DOHH2 (cell line): Measurements from ENCODE around the gene CMTM3.

Experiments used
- H3F3A ChIP-seq: fragments of 200-600 bp; sonication (generic), shearing (Covaris generic); 2 replicates; pipeline ENCODE4 v1.6.0; 2016; ENCODE audit warnings: antibody characterized with exemption, mild to moderate bottlenecking; ENCODE audit not compliant: control insufficient read depth, insufficient read depth
- H3K27ac ChIP-seq: fragments of 200-600 bp; sonication (generic); 2 replicates; pipeline ENCODE4 v1.5.1; 2014; ENCODE audit warnings: low read depth, mild to moderate bottlenecking, low read length, moderate library complexity
- H3K27me3 ChIP-seq: fragments of 200-600 bp; sonication (generic); 2 replicates; pipeline ENCODE4 v1.6.1; 2014; ENCODE audit warnings: mild to moderate bottlenecking, low read length, mixed read lengths; ENCODE audit not compliant: control insufficient read depth
- H3K36me3 ChIP-seq: fragments of 200-600 bp; sonication (generic); 2 replicates; pipeline ENCODE4 v1.6.1; 2014; ENCODE audit warnings: mild to moderate bottlenecking, low read length, moderate library complexity, mixed read lengths; ENCODE audit not compliant: control insufficient read depth
- H3K4me1 ChIP-seq: fragments of 200-600 bp; sonication (generic); 2 replicates; pipeline ENCODE4 v1.6.1; 2014; ENCODE audit warnings: mild to moderate bottlenecking, low read length, mixed read lengths; ENCODE audit not compliant: control insufficient read depth
- H3K4me2 ChIP-seq: fragments of 200-600 bp; sonication (generic); 2 replicates; pipeline ENCODE4 v1.6.0; 2014; ENCODE audit warnings: mild to moderate bottlenecking, low read length, moderate library complexity
- H3K4me3 ChIP-seq: fragments of 200-600 bp; sonication (generic); 2 replicates; pipeline ENCODE4 v1.5.1; 2014; ENCODE audit warnings: mild to moderate bottlenecking, low read length, mixed read lengths
- H3K79me2 ChIP-seq: fragments of 200-600 bp; sonication (generic); 2 replicates; pipeline ENCODE4 v1.6.1; 2014; ENCODE audit warnings: mild to moderate bottlenecking, low read length, mixed read lengths; ENCODE audit not compliant: control insufficient read depth
- H3K9me2 ChIP-seq: fragments of 200-600 bp; sonication (generic); replicated peaks from 2 replicates; pipeline ENCODE4 v1.6.1; 2014; ENCODE audit warnings: mild to moderate bottlenecking, low read length, mixed read lengths; ENCODE audit not compliant: control insufficient read depth
- H3K9me3 ChIP-seq: fragments of 200-600 bp; sonication (generic); 2 replicates; pipeline ENCODE4 v1.6.1; 2014; ENCODE audit warnings: antibody characterized with exemption, low read length, mixed read lengths; ENCODE audit not compliant: control insufficient read depth, insufficient read depth
- H4K20me1 ChIP-seq: fragments of 200-600 bp; sonication (generic); 2 replicates; pipeline ENCODE4 v1.6.0; 2014; ENCODE audit warnings: low read depth, mild to moderate bottlenecking, antibody characterized with exemption, low read length, moderate library complexity; ENCODE audit not compliant: control insufficient read depth, insufficient read depth
- EZH2phosphoT487 ChIP-seq: fragments of 200-600 bp; sonication (generic); IDR thresholded peaks from 2 replicates; pipeline ENCODE4 v1.6.1; 2017; ENCODE audit warnings: borderline replicate concordance, mild to moderate bottlenecking, antibody characterized with exemption, low read length, moderate library complexity, mixed read lengths
- TF ChIP-seq, protein P1 (sequence below): fragments of 200-600 bp; sonication (generic); IDR thresholded peaks from one replicate; pipeline ENCODE4 v1.5.1; 2014; ENCODE audit warnings: antibody characterized with exemption, mild to moderate bottlenecking, low read depth, low read length; ENCODE audit not compliant: poor library complexity, severe bottlenecking

Gene CMTM3

GRCh38 chr16:66585481-66586239 lies 18.8 kb upstream of the CMTM3 start:
- no peak overlapping the region for H3K4me2 ChIP-seq
- peaks cover 11% of the 10 kb centered on the region for H3K27me3 ChIP-seq
- H3F3A ChIP-seq: no peaks in the 10 kb centered on the region
- H3K36me3 ChIP-seq: no peaks in the 10 kb centered on the region
- H3K9me2 ChIP-seq: no peaks in the 10 kb centered on the region
- H4K20me1 ChIP-seq: no peaks in the 10 kb centered on the region
- no peak overlapping the region for H3K4me3 ChIP-seq
- H3K9me3 ChIP-seq: no peaks in the 10 kb centered on the region
- peaks cover 10% of the 10 kb centered on the region; the same call in 1 of the 2 replicates for H3K4me1 ChIP-seq
- no peak overlapping the region for H3K27ac ChIP-seq
- no peaks in the 10 kb centered on the region for H3K79me2 ChIP-seq
- TF ChIP-seq, protein P1, sequence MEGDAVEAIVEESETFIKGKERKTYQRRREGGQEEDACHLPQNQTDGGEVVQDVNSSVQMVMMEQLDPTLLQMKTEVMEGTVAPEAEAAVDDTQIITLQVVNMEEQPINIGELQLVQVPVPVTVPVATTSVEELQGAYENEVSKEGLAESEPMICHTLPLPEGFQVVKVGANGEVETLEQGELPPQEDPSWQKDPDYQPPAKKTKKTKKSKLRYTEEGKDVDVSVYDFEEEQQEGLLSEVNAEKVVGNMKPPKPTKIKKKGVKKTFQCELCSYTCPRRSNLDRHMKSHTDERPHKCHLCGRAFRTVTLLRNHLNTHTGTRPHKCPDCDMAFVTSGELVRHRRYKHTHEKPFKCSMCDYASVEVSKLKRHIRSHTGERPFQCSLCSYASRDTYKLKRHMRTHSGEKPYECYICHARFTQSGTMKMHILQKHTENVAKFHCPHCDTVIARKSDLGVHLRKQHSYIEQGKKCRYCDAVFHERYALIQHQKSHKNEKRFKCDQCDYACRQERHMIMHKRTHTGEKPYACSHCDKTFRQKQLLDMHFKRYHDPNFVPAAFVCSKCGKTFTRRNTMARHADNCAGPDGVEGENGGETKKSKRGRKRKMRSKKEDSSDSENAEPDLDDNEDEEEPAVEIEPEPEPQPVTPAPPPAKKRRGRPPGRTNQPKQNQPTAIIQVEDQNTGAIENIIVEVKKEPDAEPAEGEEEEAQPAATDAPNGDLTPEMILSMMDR: no peak
- no peak for TF ChIP-seq EZH2phosphoT487

DNA sequence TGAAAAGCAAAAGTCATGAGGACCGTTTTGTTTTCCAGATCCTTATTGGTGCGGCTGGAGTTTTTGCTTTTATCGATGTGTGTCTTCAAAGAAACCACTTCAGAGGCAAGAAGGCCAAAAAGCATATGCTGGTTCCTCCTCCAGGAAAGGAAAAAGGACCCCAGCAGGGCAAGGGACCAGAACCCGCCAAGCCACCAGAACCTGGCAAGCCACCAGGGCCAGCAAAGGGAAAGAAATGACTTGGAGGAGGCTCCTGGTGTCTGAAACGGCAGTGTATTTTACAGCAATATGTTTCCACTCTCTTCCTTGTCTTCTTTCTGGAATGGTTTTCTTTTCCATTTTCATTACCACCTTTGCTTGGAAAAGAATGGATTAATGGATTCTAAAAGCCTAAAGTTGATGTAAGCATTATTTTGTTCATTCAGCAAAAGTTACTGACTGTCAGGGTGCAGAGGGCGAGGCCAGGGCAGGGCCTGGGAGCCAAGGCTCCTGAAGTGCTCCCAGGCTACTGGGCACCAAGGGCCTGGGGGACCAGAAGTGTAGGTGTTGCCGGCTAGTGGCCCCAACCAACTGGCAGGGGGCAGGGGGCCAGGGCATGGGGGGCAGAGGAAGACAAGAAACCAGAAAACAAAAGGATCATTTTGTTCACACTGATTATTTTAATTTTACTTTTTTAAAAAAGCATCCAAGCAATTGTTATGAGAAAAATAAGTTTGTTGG lies 16.5 kb upstream of the CMTM3 start:
- Histone ChIP-seq H3K4me1 (peaks cover 10% of the 10 kb centered on the region; the same call in 1 of the 2 replicates), H4K20me1 (no peaks in the 10 kb centered on the region), H3K9me3 (no peaks in the 10 kb centered on the region), H3K4me2 (no peak overlapping the region), H3K4me3 (no peak overlapping the region), H3K36me3 (no peaks in the 10 kb centered on the region), H3K27me3 (peaks cover 16% of the 10 kb centered on the region), H3K79me2 (no peaks in the 10 kb centered on the region), H3K9me2 (no peaks in the 10 kb centered on the region), H3K27ac (no peak overlapping the region), H3F3A (no peaks in the 10 kb centered on the region)
- TF ChIP-seq EZH2phosphoT487: no peak
- TF ChIP-seq, protein P1: no peak

DNA sequence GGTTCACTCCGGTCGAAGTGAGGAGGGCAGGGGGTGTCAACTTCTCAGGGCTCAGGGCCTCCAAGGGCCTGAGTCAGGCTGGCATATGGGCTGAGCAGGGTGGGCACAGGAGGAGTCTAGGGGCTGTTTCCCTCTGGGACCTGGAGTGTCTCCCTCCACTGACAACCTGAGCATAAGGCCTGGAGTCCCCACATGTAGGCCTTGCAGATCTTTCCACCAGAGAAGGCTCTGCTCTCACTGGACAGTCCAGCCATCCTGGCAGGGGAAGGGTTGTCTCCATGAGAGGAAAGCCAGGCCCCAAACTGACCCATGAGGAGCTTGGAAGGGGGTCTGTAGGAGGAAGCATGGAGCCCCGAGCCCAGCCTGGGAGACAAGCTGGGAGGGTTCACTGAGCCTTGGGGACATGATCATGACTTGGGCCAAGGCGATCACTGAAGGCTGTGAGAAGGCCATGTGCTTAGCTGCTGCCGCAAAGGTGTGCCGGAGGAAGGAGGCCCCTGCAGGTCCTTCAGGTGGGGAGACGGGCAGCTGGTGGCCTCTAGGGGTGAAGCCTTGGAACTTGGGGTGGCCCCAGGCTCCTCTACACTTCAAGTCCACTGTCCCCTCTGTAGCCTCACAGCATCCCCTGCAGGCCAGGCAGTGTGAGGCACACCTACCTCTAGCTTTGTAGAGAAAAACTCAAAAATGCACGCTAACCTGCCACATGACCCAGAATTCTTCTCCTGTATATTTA lies 15.4 kb upstream of the CMTM3 start:
- Histone ChIP-seq H3K79me2 (no peaks in the 10 kb centered on the region), H3K4me1 (peaks cover 11% of the 10 kb centered on the region), H3K27me3 (peaks cover 19% of the 10 kb centered on the region), H4K20me1 (no peaks in the 10 kb centered on the region), H3K27ac (no peak overlapping the region), H3F3A (no peaks in the 10 kb centered on the region), H3K9me2 (no peaks in the 10 kb centered on the region), H3K4me2 (no peak overlapping the region), H3K4me3 (no peak overlapping the region), H3K9me3 (no peaks in the 10 kb centered on the region), H3K36me3 (no peaks in the 10 kb centered on the region)
- TF ChIP-seq, protein P1: peak; percentile 82
- no peak for TF ChIP-seq EZH2phosphoT487
